Measurements from ENCODE around the gene CEACAM16.
"Not testable (repeated sequence)": the region's sequence is repeated elsewhere in the genome, so short reads cannot be mapped to it uniquely, and the experiment has no call there.

Gene CEACAM16, protein sequence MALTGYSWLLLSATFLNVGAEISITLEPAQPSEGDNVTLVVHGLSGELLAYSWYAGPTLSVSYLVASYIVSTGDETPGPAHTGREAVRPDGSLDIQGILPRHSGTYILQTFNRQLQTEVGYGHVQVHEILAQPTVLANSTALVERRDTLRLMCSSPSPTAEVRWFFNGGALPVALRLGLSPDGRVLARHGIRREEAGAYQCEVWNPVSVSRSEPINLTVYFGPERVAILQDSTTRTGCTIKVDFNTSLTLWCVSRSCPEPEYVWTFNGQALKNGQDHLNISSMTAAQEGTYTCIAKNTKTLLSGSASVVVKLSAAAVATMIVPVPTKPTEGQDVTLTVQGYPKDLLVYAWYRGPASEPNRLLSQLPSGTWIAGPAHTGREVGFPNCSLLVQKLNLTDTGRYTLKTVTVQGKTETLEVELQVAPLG

DNA sequence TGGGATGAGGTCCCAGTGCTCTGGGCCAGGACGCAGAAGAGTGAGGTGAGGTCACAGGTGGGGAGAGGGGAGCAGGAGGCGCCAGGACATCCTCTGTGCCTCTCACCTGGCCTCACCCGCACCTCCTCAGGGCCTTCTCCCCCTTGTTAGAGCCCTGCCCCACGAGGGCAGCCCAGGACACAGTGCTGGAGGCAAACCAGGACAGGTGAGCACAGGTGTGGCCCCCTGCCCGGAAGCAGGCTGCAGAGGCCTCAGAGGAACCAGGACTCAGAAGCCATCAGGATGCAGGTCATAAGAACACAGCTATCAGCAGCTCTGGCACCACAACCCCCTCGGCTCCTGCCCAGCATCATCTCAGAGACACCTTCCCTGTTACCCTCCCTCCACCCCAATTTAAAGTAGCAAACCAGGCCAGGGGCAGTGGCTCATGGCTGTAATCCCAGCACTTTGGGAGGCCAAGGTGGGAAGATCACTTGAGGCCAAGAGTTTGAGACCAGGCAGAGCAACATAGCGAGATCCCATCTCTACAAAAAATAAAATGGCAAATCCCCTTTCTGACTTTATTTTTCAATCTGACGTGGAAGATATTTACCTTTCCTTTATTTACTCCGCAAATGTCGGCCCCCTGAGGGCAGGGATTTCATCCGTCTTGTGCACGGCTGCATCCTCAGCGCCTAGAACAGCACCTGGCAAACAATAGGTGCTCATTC lies at the start of gene CEACAM16:
TSS of gene CEACAM16 (plus strand) at position 660 of the 710 bp plus-strand sequence. CDS start 2,306 bp downstream, outside the sequence.
- no peak for DNase-seq

DNA sequence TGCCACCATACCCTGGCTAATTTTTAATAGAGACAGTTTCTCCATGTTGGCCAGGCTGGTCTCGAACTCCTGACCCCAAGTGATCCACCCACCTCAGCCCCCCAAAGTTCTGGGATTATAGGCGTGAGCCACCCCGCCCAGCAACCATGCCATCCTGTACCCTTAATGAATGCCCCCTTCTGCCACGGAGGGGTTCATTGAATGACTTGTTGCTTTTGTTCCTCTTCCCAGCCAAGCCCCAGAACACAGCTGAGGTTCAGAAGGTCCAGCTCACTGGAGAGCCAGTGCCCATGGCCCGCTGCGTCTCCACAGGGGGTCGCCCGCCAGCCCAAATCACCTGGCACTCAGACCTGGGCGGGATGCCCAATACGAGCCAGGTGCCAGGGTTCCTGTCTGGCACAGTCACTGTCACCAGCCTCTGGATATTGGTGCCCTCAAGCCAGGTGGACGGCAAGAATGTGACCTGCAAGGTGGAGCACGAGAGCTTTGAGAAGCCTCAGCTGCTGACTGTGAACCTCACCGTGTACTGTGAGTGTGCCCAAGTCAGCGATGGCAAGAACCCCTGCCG lies 49.3 kb upstream of the CEACAM16 start:
- no peak for DNase-seq

DNA sequence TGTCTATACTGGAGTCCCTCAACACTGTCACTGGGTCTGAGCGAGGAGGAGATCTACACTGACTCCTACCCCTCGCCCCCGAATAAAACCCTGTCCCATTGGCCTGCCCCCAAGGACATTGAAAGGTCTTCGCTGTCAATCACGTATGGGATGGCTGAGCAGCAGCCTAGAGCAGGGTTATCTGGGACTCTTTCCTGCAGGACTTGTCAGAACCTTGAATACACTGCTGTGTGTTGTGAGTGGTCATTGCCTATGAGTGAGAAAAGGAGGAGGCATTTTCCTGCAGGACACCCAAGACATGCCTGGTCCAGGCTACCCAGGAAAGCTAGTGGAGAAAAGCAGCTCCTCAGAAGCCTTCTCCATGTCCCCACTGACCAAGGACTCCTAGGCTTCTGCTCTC lies 45.6 kb upstream of the CEACAM16 start:
- no peak for DNase-seq

DNA sequence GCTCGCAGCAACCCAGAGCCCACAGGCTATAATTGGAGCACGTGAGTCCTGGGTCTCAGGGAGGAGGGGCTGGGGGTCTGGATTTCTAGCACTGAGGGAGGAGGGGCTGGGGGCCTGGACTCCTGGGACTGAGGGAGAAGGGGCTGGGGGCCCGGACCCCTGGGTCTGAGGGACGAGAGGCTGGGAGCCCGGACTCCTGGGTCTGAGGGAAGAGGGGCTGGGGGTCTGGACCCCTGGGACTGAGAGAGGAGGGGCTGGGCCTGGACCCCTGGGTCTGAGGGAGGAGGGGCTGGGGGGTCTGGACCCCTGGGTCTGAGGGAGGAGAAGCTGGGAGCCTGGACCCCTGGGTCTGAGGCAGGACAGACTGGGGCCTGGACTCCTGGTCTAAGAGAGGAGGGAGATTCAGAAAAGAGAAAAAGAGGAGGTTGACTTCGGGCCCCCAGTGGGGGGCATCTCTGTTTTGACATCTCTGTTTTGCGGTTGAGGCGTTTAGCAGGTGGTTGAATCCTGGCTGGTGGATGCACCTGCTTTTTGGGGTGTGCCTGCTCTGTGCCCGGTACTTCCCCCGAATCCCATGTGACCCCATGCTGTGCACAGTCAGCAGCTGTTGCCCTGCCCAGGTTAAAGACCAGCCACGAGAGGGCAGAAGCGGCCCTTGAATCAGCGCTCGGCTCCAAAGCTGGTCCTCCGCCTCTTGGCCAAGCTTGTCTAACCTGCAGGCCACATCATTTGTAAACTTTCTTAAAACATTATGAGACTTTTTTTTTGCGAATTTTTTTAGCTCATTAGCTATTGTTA lies 44.8 kb upstream of the CEACAM16 start:
- peak in 7 of 14 donors; percentile 7 to 34 (median 17) for DNase-seq

DNA sequence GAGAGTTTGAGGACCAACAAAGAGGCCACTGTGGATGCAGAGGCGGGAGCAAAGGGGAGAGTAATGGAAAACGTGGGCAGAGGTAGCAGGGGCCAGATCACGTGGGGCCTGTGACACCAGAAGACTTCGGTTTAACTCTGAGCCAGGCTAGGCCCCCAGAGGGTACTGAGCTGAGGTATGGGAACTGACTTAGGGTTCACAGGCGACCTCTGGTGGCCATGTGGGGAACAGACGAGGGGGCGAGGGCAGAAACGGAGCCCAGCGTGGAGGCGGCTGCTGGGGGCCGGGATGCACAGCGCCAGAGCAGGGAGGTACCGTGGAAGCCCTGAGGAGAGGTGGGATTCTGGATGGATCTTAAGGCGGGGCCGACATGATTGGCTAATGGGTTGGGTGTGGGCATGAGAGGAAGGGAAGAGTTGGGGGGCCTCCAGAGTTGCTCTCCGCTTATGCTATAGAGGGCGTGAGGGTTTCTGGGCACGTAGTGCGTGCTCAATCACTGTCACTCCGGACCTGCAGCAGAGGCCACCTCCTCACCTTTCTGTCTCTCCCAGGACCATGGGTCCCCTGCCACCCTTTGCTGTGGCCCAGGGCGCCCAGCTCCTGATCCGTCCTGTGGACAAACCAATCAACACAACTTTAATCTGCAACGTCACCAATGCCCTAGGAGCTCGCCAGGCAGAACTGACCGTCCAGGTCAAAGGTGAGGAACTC lies 41.6 kb upstream of the CEACAM16 start:
- DNase-seq, result peak in 2 of 14 donors; percentile 9 to 25

DNA sequence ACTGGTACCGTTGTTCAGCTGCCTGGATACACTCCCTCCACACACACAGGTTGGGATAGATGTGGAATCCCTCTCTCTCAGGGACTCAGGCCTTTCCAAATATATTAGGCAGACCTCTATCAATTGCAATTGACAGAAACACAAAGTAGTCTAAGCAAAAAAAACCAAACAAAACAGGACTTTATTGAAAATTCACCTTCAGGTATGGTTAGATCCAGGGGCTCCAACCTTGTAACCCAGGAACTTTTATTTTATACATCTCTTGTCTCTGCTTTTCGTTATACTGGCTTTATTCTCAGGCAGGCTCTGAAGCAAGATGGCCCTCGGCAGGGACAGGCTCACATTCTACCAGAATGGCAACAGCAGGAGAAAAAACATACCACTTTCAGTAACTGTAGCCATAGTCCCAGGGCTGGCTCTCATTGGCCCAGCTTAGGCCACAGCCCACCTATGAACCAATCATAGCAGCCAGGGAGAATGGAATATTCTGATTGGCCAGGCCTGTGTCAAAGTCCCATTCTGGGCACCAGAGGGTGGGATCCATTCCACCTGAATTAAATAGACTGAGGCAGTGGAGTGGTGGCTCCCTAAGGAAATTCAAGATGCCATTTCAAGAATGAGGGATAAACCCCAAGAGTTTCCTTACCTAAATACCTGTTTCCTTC lies 40.8 kb upstream of the CEACAM16 start:
- DNase-seq, result no peak

DNA sequence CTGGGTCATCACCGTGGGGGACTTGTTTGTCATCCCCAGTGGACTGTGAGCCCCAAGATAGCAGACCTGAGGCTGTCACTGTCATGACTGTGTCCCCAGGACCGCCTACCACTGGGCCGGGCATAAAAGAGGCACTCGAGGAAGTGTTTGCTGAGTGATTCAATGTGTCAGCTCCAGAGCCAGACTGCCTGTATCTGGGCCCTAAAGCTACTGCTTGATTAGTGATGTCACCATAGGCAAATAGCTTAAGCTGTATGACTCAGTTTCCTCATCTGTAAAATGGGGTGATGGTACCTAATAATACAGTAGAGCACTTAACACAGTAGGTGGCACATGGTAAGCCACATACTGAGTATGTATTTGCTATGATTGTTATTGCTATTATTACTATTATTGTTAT lies 38.9 kb upstream of the CEACAM16 start:
- no peak for DNase-seq

DNA sequence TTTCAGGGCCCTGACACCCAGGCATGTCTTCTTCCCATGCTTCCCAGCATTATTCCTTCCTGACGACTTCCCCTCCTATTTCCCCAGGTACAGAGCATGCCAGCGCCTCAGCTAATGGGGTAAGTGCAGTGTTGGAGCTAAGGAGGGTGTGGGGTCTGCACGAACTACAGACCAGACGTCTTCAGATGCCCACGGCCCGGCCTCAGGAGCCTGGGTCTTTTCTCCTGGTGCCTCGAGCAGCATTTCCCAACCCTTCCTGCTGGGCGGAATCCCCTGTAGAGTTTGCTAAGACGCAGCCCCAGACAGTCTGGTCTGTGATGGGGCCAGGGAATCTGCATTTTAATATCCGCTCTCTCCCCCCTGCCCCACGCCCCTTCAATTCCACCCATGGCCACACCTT lies 37.7 kb upstream of the CEACAM16 start:
- DNase-seq, result no peak

DNA sequence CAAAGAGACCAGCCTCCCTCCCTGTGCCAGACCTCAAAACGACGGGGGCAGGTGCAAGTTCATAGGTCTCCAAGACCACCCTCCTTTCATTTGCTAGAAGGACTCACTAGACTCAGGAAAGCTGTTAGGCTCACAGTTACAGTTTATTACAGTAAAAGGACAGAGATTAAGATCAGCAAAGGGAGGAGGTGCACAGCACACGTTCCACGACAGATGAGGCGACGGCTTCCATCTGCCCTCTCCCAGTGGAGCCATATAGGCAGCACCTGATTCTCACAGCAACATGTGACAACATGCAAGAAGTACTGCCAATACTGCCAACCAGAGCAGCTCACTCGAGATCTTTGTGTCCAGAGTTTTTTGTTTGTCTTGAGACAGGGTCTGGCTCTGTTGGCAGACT lies 37.0 kb upstream of the CEACAM16 start:
- no peak for DNase-seq

DNA sequence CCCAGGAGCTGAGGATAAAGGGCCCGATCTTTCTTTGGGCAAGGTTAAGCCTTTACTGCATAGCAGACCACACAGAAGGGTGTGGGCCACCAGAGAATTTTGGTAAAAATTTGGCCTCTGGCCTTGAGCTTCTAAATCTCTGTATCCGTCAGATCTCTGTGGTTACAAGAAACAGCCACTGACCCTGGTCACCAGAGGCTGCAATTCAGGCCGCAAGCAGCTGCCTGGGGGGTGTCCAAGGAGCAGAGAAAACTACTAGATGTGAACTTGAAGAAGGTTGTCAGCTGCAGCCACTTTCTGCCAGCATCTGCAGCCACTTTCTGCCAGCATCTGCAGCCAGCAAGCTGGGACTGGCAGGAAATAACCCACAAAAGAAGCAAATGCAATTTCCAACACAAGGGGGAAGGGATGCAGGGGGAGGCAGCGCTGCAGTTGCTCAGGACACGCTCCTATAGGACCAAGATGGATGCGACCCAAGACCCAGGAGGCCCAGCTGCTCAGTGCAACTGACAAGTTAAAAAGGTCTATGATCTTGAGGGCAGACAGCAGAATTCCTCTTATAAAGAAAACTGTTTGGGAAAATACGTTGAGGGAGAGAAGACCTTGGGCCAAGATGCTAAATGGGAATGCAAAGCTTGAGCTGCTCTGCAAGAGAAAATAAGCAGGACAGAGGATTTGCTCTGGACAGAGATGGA lies 36.1 kb upstream of the CEACAM16 start:
- DNase-seq, result no peak

DNA sequence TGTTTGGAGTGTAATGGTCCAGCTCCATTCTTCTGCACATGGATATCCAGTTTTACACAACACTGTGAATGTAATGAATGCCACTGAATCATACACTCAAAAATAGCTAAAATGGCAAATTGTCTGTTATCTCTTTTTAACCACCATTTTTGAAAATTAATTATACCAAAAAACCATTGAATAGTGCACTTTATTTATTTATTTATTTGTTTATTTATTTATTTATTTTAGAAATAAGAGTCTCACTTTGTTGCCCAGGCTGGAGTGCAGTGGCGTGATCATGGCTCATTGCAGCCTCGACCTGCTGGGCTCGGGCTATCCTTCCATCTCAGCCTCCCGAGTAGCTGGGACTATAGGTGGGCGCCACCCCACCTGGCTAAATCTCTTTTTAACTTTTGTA lies 35.0 kb upstream of the CEACAM16 start:
- DNase-seq, result no peak

DNA sequence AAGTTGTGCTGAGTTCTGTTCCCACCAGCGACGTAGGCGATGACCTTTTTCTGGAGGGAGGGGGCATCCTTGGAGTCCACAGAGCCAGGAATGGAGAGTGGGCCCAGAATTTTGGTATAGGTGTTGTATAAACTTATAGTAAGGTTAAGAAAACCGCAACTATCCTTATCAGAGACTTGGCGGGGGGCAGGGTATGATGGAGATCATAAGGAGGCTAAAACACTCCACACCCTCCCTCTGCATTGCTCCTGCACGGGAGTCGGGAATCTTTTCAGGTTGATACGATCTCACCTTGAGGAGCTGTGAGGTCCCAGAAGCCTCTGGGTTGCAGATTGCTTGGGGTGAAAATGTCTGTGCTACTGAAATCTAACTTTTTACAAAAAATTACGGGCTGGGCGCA lies 34.0 kb upstream of the CEACAM16 start:
- no peak for DNase-seq

DNA sequence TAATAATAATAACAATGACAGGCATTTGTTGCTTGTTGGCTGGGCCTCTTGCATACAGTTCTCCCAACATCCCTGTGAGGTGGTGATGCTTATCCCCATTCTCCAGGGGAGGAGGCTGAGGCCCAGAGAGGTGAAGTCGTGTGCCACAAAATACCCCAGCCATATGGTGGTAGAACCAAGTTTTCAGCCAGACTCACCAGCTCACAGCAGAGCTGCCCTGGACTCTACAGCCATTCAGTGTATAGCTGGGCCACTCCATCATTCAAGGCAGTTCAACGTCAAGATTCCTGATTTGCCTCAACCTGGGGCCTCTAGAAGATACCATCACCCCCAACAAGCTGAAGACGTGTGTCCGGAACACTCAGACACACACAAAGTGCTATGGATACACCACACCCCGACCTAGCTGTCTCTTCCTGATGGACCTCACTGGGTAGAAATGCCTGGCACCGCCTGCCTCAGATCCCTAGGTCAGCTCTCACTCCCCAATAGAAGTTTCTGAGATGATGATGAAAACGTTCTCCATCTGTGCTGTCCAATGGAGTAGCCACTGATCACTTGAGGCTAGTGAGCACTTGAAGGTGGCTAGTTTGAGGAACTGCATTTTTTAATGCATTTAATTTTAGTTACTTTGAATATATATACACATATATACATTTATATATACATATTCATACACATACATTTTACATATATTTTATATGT lies 31.9 kb upstream of the CEACAM16 start:
- DNase-seq, result no peak

DNA sequence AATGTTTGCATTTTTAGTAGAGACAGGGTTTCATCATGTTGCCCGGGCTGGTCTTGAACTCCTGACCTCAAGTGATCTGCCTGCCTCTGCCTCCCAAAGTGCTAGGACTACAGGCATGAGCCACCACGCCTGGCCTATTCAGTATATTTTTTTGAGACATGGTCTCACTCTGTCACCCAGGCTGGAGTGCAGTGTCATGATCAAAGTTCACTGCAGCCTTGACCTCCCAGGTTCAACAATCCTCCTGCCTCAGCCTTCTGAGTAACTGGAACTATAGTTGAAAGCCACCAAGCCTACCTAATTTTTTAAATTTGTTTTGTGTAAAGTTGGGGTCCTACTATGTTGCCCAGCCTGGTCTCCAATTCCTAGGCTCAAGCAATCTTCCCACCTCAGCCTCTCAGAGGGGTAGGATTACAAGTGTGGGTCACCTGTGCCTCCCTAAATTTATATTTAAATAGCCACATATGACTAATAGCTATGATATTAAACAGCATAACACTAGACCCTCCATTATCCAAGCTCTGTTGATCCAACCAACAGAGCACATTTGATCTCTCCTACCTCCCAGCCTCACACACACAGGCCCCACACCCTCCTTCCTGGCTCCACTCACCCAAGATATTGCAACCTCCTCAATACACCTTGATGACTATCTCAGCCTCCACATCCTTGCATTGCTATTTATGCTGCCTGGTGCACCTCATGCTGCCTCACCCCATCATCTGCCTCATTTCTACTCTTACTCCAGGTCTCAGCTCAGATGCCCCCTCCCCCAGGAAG lies 29.8 kb upstream of the CEACAM16 start:
- DNase-seq, result no peak

DNA sequence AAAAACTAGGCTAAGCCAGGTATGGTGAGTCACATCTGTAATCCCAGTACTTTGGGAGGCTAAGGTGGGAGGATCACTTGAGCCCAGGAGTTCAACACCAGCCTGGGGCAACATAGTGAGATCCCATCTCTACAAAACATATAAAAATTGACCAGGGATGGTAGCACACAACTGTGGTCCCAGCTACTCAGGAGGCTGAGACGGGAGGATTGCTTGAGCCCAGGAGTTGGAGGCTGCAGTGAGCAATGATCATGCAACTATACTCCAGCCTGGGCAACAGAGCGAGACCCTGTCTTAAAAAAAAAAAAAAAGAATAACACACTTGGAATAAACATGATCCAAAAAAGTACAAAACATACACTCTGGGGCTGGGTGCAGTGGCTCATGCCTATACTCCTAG lies 28.9 kb upstream of the CEACAM16 start:
- not testable (repeated sequence) for DNase-seq

DNA sequence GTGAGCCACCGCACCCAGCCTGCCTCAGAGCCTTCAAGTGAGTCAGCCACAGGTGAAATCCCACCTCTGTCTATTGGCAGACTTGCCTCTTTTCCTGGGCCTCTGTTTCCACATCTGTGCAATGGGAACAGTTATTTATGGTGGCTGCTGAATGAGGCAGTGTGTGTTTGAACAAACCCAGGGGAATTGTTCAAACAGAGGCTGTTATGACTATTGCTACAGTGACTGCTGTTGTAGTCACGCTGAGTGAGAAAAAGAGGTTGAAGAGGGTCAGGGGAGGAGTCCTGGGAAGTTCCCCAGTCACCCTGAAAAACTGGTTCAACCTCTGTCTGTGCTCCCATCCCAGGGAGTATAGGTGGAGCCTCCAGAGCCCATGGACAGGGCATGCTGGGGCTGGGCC lies 27.6 kb upstream of the CEACAM16 start, which contains the start of gene CEACAM19:
TSS of gene CEACAM19 (plus strand) at position 83 of the 400 bp plus-strand sequence. CDS start 450 bp downstream, outside the sequence.
- DNase-seq, result no peak

DNA sequence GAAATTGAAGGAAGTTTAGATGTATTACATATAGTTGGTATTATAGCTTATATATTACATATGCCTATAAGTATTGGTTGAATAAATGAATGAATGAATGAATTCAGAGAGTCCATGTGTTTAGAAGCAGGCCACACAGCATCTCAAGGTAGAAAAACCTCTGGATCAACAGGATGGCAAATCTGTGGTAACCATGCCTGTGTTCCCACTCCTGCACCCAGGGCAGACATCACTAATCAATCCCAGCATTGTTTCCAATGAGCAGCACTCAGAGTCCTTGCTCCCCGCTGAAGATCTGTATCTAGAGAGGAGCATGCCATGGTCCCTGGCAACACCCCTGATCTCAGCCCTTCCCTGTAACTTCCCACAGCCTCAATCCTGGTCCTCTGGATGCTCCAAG lies 26.7 kb upstream of the CEACAM16 start:
- no peak for DNase-seq

DNA sequence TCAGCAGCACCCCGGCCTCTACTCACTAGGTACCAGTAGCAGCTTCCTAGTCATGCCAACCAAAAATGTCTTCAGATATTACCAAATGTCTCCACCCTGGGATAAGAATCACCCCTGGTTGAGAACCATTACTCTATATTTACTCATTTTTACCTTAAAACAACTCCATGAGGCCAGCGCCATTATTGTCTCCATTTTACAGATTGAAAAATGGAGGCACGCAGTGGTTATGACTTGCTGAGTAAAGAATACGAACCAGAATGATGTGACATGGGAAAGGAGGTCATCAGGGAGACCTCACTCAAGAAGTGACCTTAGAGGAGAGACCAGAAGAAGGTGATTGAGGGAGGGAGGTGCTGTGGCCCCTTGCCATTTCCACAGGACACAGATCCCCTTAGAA lies 25.4 kb upstream of the CEACAM16 start:
- no peak for DNase-seq

DNA sequence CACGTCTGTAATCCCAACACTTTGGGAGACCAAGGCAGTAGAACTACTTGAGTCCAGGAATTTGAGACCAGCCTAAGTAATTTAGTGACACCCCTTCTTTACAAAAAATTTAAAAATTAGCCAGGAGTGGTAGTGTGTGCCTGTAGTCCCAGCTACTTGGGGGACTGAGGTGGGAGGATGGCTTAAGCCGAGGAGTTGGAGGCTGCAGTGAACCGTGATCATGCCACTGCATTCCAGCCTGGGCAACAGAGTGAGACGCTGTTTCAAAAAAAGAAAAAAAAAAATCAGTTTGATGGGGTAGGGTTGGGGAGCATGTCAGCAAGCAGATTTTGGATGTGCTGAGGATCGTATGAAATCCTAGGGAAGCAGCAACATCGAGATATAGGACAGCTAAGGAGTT lies 23.4 kb upstream of the CEACAM16 start:
- no peak for DNase-seq
